NCI-H345 treated with DMSO at 0.1 percent for 48 hours (cell line): ENCODE measurements around the gene ACTR5.
"Not testable (repeated sequence)": the region's sequence is repeated elsewhere in the genome, so short reads cannot be mapped to it uniquely, and the experiment has no call there.

Experiments
- DNase-seq: peaks from one replicate; lab custom pipeline; 2025; ENCODE audit not compliant: unreplicated experiment; lab: John Stamatoyannopoulos, UW

ACTR5 gene

GRCh38 chr20:38764567-38765318 lies 16.5 kb downstream of the ACTR5 start:
- no peak for DNase-seq

- no peak for DNase-seq
Measured at GRCh38 chr20:38766071-38766470, 17.8 kb downstream of the ACTR5 start.

DNA sequence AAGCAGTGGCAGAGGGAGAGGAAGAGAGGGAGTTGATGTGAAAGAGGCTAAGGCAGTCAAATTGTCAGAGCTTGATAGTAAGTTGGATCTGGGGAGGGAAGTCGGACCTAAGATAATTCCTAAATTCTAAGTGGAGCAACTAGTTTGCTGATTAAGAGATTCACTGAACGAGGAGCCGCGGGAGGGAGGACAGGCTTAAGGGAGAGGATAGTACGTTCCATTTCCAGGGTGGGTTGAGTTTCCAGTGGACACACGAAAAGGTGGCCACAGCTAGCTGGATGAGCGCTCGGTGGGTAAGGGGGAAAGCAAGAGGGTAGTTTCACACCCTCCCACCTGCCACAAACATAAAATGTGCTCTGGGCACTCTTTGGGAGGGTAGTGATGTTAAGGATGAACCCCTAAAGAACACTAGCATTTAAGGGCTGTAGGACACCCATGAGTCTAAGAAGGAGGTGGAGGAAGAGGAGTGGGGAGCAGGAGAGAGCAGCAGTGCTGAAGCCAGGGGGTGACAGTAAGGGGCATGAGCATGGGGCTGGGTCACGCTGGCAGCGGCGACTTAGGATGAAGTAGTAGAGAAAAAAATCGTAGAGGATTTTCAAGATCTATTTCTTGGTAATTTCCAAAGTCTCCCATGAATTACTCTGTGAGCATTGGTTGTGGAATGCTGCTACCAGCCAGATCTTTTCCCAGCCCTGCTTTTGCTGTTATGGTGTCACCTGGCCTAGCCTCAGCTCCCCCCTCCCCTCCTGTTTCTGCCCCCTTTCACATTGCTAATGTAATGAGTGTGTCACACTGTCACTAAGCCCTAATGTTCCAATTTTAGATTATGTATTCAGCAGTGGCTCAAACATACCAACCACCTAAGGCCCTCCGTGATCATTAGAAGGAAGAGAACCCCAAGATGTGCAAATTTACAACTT lies 21.4 kb downstream of the ACTR5 start:
- DNase-seq: no peak

DNA sequence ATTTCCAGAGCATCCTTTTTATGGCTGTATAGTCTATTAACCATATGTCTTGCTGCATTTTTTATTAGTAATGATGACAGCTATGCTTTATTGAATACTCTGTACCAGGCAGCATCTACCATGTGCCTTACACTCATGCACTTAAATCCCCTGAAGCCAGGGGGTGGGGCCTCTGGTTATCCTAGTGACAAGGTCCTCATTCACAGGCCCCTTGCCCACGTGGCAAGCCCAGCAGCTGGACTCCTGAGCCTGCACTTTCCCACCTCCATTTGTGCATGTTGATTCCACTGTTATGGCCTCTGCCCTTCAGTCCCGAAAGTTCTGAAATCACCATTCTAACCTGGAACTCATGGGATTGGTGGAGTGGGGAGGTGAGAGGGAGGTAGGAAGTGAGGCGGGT lies 22.3 kb downstream of the ACTR5 start:
- DNase-seq: no peak

- DNase-seq: no peak
Measured at GRCh38 chr20:38770970-38771369, 22.7 kb downstream of the ACTR5 start.

DNA sequence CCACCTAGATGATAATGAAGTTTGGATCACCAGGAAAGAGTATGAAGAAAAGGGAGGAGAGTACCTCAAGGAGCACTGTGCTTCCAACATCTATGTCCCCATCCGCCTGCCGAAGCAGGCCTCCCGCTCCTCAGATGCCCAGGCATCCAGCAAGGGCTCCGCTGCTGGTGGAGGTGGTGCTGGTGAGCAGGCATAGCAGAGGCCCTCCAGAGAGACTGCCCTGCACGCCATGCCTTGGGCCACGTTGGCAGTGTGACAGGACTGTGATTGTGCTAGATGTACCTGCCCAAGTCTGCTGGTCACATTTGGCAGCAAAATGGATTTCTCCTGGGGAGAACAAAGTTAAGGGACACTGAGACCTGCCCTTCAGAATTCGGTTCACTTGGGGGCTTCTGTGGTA lies 23.4 kb downstream of the ACTR5 start:
- no peak for DNase-seq

DNA sequence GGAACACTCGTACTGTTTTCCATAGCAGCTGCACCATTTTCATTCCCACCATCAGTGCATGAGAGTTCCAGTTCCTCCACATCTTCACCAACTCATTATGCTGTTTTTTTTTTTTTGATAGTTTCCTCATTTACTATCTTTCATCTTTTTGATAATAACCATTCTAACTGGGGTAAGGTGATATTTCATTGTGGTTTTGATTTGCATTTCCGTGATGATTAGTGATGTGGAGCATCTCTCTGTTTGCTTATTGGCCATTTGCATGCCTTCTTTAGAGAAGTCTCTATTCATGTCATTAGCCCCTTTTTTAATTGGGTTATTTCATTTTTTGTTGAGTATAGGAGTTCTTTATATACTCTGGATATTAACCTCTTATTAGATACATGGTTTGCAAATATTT lies 25.9 kb downstream of the ACTR5 start:
- DNase-seq: no peak

DNA sequence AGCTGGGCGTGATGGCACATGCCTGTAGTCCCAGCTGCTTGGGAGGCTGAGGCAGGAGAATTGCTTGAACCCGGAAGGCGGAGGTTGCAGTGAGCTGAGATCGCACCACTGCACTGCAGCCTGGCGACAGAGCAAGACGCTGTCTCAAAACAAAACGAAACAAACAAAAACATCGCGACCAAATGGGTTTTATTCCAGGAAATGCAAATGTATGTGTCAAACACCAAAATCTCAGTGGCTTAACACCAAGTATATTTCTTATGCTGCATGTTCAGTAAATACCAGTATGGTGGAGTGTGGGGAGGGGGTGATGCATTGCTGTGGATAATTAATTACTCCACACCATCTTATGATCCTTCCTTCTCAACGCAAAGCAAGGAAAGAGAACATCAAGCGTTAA lies 28.1 kb downstream of the ACTR5 start:
- no peak for DNase-seq

GRCh38 chr20:38779247-38780097 lies 31.2 kb downstream of the ACTR5 start:
- no peak for DNase-seq

- no peak for DNase-seq
Measured at GRCh38 chr20:38782275-38782674, 34.0 kb downstream of the ACTR5 start.

DNA sequence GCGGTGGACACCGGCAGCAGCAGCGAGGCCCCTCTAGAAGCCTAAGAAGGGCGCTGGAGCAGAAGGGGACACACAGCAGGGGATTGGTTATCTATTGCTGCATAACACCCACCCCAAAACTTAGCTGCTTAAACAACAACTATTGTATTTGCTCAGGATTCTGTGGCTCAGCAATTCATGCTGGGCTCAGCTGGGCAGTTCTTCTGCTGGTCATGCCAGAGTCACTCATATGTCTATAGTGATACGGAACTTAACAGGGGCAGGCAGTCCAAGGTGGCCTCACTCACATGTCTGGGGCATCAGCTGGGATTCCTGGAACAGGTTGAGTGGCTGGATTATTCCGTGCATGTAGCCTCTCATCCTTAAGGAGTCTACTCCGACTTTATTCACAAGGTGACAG lies 39.6 kb downstream of the ACTR5 start:
- DNase-seq: no peak

GRCh38 chr20:38789503-38790199 lies 41.4 kb downstream of the ACTR5 start:
- DNase-seq: no peak

DNA sequence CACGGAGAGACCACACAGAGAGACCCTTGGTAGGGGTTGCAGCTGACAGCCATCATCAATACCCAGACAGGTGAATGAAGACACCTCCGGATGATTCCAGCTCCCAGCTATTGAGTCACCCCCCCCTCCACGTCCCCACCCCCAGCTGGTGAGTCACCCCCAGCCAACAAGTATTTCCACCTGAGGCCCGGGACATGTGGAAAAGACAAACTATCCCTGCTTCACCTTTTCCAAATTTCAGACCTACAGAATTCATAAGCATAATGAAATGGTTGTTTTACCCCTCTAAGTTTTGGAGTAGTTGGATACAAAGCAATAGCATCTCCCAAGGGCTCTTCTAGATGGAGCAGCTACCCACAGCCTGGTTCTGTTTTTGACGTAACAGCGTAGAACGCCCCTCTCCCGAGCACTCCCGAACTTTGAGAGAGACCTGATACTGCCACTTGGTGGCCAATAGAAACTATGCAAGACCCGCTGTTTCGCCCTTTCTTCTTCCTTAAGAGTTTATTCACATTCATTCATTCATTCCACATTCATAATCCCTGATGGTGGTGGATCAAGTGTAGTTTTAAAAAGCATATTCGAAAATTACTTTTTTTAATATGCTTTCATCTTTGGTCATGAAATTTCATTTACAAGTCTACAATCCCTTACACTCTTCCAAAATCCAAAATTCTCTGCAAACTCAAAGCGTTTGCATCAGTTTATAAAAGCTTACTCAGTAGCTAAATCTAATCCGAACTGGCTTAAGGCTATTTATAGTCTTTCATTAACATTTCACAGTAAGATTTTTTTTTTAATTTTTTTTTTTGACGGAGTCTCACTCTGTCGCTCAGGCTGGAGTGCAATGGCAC lies 42.2 kb downstream of the ACTR5 start:
- no peak for DNase-seq

GRCh38 chr20:38791291-38791690 lies 43.0 kb downstream of the ACTR5 start:
- no peak for DNase-seq

- no peak for DNase-seq
Measured at GRCh38 chr20:38791940-38792339, 43.7 kb downstream of the ACTR5 start.

DNA sequence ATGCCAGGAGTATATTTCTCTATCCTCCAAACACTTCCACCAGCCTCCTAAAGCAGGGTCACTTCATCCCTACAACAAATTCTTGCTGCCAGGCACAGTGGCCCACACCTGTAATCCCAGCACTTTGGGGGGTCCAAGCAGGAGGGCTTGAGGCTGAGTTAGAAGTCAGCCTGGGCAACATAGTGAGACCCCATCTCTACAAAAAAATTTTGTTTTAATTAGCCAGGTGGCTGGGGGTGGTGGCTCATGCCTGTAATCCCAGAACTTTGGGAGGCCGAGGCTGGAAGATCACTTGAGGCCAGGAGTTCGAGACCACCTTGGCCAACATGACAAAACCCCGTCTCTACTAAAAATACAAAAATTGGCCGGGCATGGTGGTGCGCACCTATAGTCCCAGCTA lies 45.8 kb downstream of the ACTR5 start:
- not testable (repeated sequence) for DNase-seq

GRCh38 chr20:38798266-38798665 lies 50.0 kb downstream of the ACTR5 start:
- DNase-seq: no peak

- no peak for DNase-seq
Measured at GRCh38 chr20:38799203-38799602, 50.9 kb downstream of the ACTR5 start.

DNA sequence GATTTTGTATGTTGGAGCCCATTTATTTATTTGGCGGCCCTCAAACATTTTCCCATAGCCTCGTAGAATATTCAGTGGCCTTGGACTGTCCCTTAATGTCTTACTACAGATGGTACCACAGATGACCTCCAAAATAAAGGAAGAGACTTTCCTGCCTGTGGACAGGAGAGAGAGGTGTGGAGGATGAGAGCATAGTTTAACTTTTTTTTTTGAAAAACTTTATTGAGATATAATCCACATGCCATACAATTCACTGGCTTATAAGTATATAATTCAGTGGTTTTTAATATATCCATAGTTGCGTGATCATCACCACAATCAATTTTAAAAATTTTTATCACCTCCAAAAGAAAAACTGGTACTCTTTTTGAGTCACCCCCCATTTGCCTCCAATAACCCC lies 52.6 kb downstream of the ACTR5 start:
- DNase-seq: no peak

DNA sequence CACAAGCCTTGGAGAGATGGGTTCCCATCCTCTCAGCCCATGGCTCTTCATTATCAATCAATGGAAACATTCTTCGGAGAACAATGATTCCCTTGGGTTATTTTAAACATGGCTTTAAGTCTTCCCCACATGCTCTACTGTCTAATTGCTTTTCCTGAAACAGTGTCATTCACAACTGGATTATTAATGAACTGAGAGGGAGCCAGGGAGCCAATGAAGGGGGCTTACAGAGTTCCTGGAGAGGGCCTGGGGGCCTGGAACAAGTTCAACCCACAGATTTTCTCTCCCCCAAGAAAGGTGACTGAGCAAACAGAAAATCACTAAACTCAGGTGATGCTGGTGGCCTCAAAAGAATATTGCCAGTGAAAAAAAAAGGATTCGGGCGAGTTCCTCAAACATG lies 56.0 kb downstream of the ACTR5 start:
- no peak for DNase-seq
